Stimulated activated CD8-positive, alpha-beta memory T cell treated with anti-CD3 and anti-CD28 coated beads, Interleukin-2, amount 100 ng/mL, for 1 hour (primary cell): Measurements from ENCODE around the gene CABS1.

Experiments
- DNase-seq, 2 donors: peaks; one replicate each; pipeline ENCODE4 v3.0.0-alpha.2; 2020; ENCODE audit warnings: low read depth in 2 of 2

The CABS1 gene

DNA sequence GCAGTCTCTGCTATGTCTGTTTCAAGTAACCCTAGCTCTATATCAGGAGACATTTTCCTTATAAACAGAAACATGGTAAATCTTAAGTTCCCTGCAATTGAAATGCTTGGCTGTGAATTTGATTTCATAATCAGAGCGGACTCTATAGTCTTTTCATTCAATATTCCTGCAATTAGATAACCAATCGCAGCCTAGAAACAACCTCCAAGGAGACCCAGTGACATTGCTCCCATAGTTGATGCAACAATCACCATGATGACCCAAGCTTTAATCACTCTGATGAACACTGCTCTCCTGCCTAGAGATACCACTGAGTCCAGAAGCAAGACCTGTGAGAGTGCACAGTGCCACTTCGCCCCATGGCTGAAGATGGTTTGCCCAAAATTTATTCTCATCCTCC is at the start of gene CABS1:
CABS1 (plus strand) TSS at position 301 of the 400 bp plus-strand sequence; CDS start at position 360, 59 bp downstream.
- DNase-seq: no peak

DNA sequence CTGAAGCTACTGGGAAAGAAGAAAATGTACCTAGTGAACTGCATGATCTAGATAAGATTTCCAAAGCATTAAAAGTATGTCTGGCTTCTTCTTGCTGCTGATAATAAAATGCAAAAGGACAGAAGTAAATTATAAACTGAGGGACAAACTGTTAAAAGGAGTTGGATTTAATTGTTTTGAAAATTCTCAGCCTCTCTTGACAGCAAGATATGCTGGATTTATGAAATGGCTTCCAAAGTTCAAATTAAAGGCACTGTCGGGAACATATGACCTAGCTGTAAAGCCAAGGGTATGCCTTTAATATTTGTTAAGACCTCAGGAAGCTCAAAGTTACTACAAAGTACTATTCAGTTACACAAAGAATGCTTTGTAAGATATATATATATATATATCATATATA is 46.1 kb upstream of the CABS1 start:
- DNase-seq: no peak

DNA sequence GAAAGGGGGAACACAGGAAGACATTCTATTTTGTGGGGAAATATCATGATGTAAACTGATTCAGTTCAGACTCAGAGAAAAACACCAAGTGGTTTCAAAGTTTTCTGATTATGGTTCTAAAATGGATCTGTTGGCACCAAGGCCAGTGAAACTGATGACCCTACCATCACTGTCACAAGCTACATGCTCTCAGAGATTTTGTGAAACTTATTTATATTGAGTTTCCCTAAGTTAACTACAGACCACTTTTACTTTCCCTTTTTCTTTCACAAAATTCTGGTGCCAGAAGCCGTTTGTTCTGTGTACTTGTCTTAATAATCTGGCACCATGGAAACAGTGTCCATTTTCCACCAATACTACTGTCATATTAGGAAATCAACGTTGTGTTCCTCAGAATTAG is 43.4 kb upstream of the CABS1 start:
- no peak for DNase-seq

DNA sequence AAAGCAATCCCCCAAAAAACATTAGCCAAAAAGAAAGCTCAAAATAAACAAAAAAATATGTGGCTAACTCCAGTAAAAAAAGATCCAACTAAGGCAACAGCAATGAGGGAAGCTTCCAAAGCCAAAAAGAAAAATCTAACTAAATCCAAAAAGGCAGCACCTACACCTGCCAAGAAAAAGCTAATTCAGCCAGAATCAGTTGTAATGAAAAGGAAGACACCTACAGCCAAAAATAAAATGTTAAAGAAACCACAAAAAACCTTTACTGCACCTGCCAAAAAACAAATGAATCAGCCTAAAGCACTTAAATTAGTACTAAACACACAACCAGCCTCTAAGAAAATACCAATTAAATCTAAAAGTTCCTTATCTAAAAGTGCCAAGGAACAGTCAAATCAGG is 37.2 kb upstream of the CABS1 start:
- DNase-seq: no peak

DNA sequence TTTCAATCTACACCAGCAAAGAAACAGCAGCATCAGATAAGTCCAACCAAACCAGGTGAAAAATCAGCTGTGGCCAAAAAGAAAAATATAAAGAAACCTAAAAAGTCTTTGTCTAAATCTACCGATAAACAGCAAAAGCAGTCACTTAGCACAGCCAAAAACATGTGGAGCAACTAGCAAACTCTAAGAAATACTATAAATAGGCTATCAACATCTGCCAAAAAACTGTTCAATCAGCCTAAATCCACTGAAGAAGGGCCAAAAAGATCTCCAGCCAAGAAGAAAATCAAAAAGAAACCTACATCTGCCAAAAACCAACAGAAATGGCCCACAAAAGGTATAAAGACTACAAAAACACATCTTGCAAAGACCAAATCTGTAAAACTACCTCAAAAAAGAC is 36.7 kb upstream of the CABS1 start:
- no peak for DNase-seq

DNA sequence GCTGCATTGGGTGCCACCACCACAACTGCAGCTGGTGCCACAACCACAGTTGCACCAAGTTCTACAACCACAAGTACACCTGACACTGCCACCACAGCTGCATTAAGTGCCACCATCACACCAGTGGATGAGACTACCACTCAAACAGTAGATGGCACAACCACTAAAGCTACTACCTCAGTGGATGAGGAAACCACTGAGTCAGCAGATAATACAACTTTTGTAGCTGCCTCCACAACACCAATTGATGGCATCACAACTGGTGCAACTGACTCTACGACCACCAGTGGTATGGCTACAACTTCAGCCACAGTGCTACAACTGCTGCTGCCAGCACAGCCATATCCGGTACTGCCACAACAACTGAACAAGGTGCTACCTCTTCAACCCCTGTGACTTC is 35.1 kb upstream of the CABS1 start:
- DNase-seq: no peak

DNA sequence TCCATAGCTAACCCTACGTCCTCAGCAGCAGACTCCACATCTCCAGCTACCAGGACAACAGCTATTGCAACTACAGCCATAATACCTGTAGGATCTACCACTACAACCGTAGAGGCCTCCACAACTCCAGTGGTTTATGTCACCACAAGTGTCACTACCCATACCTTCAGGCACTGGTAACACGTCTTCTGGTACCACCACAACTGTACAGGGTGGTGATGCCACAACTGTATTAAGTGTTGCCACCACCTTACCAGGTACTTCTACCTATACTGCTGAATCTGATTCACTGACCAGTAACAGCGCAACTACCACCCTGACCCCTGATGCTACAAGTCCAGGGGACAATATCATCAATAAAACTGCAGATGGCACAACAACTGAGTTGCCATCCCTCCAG is 34.6 kb upstream of the CABS1 start:
- DNase-seq: no peak

DNA sequence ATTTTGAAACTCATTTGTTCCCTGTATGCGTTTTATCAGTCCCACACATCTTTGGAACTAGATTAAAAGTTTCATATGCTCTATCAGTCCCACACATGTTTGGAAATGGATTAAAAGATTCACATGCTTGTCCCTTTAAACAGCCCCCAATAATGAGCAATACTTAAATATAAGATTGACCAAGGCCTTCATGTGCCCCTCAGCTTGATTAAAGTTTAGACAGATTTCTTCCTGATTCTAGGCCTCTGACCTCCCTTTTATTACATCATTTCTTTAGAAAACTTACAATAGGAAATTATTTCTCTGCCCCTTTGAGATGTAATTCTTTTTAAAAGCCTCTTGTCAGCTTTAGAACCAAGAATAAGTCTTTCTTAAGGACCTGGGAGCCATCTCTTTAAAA is 31.7 kb upstream of the CABS1 start:
- DNase-seq: no peak

DNA sequence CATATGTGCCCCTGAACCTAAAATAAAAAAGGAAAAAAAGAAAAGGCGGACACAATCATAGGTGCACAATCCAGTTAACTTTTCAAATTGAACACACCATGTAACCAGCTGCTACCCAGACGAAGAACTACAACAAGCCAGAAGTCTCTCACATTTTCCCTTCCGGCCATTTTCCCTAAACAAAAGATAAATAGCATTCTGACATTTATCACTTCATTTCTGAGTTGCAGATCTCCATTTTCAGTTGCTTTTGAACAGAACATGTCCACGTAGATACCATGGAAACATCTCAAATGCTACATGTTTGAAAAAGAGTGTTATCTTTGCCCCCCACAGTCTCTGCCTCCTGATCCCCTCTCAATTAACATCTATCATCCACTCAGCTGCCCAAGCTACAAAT is 29.2 kb upstream of the CABS1 start:
- DNase-seq: no peak

DNA sequence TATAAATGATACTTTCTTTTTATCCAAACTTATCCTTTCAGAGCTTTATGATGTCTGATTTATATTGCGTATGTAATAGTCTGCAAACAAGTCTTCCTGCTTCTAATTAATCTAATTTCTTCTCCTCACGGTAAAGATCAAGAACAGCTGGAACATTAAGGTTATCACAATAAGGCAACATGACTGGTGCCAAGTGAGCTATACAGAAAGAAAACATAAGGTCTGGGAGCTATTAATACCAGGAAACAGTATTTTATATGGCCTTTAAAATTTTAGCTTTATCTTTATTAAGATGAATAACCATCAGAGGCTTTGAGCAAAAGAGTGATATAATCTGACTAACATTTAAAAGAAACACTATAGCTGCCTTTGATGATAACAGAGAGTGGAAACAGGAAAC is 28.7 kb upstream of the CABS1 start:
- DNase-seq: no peak

DNA sequence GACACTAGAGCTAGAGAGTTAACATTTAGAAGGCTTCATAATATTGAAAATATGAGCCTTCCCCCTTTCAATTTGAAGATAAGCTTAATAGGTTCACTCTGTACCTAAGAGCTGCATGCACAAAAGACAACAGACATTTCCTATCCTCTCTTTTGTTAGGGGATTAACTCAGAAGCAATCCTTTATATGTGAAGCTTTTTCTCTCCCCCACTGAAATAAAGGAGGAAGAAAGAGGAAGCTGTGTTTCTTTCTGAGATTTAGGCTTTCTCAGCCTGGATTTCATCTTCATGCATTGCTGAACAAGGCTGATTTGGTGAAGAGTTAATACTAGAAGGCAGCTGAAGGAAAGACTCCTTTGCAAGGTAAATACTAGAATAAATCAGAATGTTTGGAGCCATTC is 21.0 kb upstream of the CABS1 start:
- DNase-seq: no peak

DNA sequence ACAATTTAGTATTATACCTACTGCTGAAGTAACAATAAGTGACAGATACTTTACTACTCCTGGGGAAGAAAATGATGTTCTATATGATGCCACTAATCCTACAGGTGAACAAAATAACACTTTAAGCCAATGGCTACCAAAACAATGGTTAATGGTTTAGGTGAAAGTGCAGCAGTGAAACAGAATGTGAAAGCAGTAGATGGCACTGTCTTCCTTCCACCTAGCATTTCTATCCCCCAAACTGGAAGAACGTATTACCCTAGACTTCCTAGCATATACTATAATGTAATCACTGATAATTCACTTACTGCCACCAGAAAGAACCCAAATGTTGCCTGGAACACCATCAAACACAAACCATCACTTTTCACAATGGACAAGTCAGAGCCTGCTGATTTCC is 18.9 kb upstream of the CABS1 start:
- no peak for DNase-seq

DNA sequence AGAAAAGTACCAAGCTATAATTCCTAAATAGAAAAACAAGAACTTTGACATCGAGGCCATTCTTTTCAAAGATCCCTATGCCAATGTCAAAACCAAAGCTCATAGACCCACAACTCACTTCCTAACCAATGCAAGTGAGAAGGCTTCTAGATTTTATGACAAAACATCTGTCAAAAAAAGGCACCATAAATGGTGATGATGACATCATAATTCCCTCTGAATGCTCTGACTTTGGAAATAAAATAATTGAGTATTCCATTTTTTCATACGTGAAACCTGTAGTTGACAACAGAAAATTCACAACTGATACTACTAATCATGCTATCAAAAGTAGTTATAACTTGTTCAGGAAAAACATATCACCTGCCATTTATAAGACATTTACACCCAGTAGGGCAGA is 8.7 kb upstream of the CABS1 start:
- DNase-seq: no peak

DNA sequence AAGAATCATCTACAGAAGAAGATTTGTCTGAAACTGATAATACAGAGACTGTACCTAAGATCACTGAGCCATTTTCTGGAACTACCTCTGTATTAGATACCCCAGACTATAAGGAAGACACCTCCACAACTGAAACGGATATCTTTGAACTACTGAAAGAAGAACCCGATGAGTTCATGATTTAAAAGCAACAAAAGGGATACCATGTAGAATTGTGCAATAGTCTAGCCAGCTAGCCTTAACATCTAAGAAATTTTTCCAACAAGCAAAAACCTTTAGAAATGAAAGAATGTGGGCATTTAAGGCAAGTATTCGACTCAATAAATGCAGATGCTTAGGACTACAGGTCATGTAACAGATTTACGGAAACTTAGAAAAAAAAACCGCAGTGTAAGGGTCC is 1.3 kb downstream of the CABS1 start:
- no peak for DNase-seq

DNA sequence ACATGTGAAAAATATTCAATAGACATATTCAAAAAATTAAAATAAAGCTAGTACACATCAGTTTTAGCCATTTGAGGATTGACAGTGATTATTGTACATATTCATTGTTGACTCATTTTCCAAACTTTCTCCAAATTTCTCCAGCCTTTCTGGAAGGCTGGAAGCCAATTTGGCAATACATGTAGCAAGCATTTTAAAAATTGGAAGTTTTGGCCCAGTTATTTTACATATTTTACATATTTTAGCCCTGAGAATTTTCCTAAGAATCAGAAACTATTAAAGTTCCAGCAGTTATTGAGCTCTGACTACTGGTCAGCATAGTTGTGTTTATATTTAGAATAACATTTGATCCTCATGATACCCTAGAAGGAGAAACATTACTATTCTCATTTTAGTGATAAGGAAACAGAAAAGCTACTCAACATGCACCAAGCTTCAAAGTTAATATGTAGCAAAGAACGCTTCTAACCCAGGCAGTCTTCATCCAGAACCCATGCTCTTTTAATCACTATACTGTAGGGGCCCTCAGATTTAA is 3.2 kb downstream of the CABS1 start:
- no peak for DNase-seq

DNA sequence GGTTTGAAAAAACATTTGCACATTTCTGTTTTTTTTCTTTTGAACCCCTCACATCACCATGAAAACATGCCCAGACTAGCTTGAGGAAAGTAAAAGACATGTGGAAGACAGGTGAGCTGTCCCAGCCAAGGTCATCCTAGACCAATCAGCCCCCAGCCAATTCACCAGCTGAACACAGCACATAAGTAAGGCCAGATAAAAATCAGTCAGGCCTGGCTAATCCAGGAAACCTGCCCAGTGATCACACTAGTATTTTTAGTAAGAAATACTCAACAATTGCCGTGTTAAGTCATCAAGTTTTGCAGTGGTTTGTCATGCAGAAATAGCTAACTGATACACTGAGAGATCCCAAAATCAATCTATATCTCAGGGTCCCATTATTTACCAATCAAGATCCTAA is 21.4 kb downstream of the CABS1 start:
- no peak for DNase-seq

DNA sequence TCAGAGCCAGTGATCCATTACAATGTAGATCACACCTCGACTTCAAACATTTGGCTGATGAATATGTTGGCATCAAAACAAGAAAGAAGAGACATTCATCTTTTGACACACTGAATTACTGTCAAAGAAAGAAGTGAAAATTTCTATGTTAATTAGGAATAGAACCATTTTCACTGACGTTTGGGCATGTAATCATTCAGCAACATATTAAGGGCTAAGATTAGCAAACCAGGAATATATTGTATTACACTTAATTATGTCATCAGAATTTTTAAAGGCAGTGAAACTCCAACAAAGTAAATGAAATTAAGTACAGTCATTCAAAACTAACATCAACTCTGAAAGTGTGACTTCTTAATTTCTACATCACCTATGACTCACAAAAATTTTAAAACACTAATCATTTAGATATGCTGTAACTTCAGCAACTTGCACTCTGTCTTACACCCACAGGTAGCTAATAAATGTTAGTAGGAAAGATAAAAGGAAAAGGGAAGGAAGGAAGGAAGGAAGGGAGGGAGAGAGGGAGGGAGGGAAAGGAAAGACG is 24.4 kb downstream of the CABS1 start:
- no peak for DNase-seq

DNA sequence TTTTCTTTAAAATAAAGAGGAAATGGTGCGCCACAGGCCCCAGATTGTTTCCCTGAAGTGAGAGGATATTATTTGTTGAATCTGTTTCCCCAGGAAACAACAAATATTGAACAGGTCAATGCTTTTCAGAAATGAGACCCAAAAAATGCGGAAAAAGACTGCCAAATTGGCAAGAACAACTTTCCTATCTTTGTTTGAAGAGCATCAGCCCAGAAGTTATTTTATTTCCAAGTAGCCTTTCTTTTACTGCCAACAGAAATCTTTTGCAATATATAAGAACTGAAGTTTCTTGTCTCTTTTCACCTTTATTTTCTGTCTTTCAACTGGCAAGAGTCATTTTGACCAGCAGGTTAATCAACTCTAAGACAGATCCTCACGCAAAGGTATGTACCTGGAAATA is 25.7 kb downstream of the CABS1 start, which contains the start of gene SMR3A:
SMR3A (plus strand) TSS at position 301 of the 400 bp plus-strand sequence. CDS start 1,356 bp downstream, outside the sequence.
- DNase-seq: no peak

DNA sequence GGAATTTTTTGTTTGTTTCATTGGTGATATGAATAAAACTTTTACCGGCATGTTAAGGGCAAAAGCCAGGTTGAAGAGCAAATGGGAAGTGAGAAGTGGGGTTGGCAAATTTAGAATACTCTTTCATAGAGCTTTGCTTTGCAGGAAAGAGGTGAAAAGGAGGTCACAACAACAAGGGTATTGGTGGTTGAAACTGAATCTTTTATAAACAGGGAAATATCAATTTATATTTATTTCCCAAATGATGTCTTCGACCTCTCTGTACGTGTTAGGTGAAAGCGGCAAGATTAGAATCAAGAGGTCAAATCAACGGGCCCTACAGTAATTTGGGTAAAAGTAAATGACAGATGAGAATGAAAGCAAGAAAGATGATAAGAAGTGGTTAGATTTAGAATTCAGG is 29.2 kb downstream of the CABS1 start:
- DNase-seq: no peak

DNA sequence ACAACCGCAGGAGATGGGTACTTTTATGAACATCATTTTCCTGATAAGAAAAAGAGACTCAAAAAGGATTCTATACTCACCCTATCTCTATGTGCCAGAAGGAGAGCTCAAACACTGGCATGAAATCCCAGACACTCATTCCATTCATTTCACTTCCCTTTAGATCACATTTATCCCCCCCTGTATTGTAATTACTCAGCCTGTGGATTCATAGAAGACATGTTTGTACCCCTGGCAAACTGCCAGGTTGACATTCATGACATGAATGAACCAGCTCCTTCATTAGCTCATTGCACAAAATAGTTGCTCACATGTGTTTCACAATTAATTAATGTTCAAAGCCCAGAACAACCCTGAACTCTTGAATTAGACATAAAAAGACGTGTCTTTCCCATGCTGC is 30.7 kb downstream of the CABS1 start:
- no peak for DNase-seq

DNA sequence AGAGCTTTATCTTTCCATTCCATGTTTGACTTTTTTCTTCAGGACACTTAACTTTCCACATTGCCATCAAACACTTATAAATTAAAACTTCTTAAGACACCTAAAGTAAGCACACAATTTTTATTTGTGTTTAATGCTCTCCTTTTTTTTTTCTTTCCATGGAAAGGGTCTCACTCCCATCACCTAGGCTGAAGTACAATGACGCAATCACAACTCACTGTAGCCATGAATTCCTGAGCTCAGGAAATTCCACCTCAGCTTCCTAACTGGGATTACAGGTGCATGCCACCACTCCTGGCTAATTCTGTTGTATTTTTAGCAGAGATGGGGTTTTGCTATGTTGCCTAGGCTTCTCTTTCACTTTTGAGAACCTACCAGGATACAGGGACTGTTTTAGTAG is 33.0 kb downstream of the CABS1 start:
- no peak for DNase-seq

DNA sequence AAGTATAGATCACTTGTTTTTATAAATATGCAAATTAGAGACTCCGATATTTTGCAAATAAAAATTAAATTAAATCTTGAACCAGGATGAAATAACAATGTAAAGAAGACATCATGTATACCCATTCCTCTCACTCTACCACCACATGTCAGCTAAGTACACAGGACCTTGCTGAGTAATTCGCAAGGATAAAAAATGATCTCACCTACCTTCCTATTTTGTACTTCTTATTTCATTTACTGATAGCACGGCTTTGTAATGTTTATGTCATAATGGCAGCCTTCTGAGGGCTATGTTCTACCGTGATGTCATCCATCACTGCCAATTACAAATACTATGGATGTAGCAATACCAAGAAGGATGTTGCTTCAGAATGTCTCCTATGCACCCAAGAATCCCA is 37.2 kb downstream of the CABS1 start:
- no peak for DNase-seq

DNA sequence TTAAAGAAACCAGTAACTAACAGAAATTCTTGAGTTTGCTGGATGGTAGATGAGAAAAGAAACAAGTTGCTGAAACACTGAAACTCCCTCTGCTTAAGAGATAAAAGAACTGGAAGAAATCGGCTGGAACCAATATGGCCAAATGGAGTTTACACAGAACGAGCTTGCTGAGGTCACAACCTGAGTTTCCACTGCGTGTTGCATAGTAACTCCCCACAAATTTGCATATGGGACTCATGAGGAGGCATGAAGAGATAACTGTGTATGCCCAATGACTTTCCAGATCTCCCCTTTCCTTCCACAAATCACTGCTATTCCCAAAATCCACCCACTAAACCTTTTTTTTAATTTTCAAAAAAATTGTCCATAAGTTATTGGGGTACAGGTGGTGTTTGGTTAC is 38.0 kb downstream of the CABS1 start:
- no peak for DNase-seq

DNA sequence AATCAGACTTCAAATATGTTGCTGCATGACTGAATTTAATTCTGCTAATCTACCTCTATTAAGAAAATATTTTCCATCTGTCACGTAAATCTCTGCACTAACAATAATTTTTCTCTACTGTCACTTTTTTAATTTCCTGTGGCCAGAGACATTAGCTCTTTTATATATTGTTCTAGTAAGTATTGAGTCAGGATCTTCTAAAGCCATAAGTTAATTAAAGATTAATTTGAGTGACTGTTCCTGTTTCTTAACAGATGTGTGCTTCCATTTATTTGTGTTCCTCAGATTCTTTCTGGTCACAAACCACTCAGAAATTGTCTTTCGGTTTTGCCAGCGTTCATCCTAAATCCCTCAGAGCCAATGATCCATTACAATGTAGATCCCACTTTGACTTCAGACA is 45.8 kb downstream of the CABS1 start:
- no peak for DNase-seq
